GM12878 (cell line): Measurements from ENCODE around the gene COX18. TPM values are rescaled to one million over a fixed set of nuclear protein-coding genes. Genes with fewer than 3 reads are reported as not detected.
A peak's percentile ranks its signal among the peaks of the same experiment; 100 is the strongest.

Source experiments
- POU2F2 ChIP-seq: IDR thresholded peaks from 3 replicates; pipeline ENCODE4 v1.6.1; 2011; ENCODE audit warnings: low read depth, mild to moderate bottlenecking, low read length, borderline replicate concordance
- RB1 ChIP-seq: fragments of 450-650 bp; formaldehyde crosslinking; IDR thresholded peaks from 2 replicates; pipeline ENCODE4 v1.6.1; 2017; ENCODE audit warnings: mild to moderate bottlenecking, borderline replicate concordance
- RELA ChIP-seq: fragments of 450-650 bp; IDR thresholded peaks from 2 replicates; pipeline ENCODE4 v1.8.0; 2014; ENCODE audit warnings: borderline replicate concordance; ENCODE audit not compliant: partially characterized antibody
- SMAD1 ChIP-seq: fragments of 450-650 bp; IDR thresholded peaks from 2 replicates; pipeline ENCODE4 v1.6.1; 2018; ENCODE audit warnings: mild to moderate bottlenecking, low read depth; ENCODE audit not compliant: partially characterized antibody
- SREBF1 ChIP-seq: IDR thresholded peaks from 2 replicates; pipeline ENCODE4 v1.6.1; 2012; ENCODE audit warnings: mild to moderate bottlenecking, low read length
- STAT1 ChIP-seq: fragments of 450-650 bp; conservative IDR thresholded peaks from 2 replicates; pipeline ENCODE4 v1.6.1; 2014; ENCODE audit warnings: antibody characterized with exemption, mild to moderate bottlenecking
- polyA plus RNA-seq, 11 experiments: library from polyadenylated mRNA; depleted of rRNA in 4 of 11; unstranded in 6 of 11; stranded (reverse) in 5 of 11; fragments of >200 nt; fragmentation: Nextera tagmentation in 4 of 11; fragmentation: Illumina TruSeq in 1 of 11; extraction: Ambion mirVana in 4 of 11; extraction: Trizol in 1 of 11; gene quantifications; 1 replicate in 1 of 11; 2 replicates in 10 of 11; pipeline versions ENCODE4 v1.2.1 to v1.2.3, GENCODE V29; 2011 to 2016; ENCODE audit warnings: inconsistent platforms in 2 of 11, missing spikeins in 2 of 11, low read depth in 1 of 11
- total RNA-seq, 4 experiments: library from RNA; depleted of rRNA in 3 of 4; stranded (reverse); fragments of >200 nt in 3 of 4; fragmentation: Illumina TruSeq in 1 of 4; extraction: Trizol in 1 of 4; gene quantifications; 2 replicates each; pipeline versions ENCODE4 v1.2.1 to v1.2.3, GENCODE V29; 2013 to 2021
- TF ChIP-seq, protein P1 (sequence below): fragments of 450-650 bp; IDR thresholded peaks from 2 replicates; pipeline ENCODE4 v1.6.1; 2016; ENCODE audit warnings: mild to moderate bottlenecking
- TF ChIP-seq, protein P2 (sequence below): fragments of 450-650 bp; formaldehyde crosslinking; IDR thresholded peaks from 2 replicates; pipeline ENCODE4 v1.4.0; 2020; ENCODE audit warnings: mild to moderate bottlenecking, moderate library complexity
- TF ChIP-seq, protein P3 (sequence below): IDR thresholded peaks from 2 replicates; pipeline ENCODE4 v1.6.1; 2012; ENCODE audit warnings: improper control_type of control experiment, low read depth, low read length; ENCODE audit not compliant: insufficient replicate concordance
- TF ChIP-seq, protein P4 (sequence below): fragments of 450-650 bp; IDR thresholded peaks from 2 replicates; pipeline ENCODE4 v1.6.1; 2017; ENCODE audit warnings: low read depth, mild to moderate bottlenecking, moderate library complexity
- TF ChIP-seq, protein P5 (sequence below): IDR thresholded peaks from 2 replicates; pipeline ENCODE4 v1.6.1; 2011; ENCODE audit warnings: borderline replicate concordance, low read depth, mild to moderate bottlenecking, moderate library complexity, mixed read lengths, low read length; ENCODE audit not compliant: insufficient read depth; ENCODE audit errors: extremely low read length
- TF ChIP-seq, protein P6 (sequence below): fragments of 450-650 bp; IDR thresholded peaks from 2 replicates; pipeline ENCODE4 v1.6.1; 2017; ENCODE audit warnings: mild to moderate bottlenecking, low read depth, inconsistent platforms; ENCODE audit not compliant: poor library complexity, severe bottlenecking

COX18 gene
- total and polyA plus RNA-seq, 10 of the 15 experiments (the other 5 are each of a cell fraction or from before 2014, with no cell fraction given): 7.2 to 36.4 (median 17.7) TPM

DNA sequence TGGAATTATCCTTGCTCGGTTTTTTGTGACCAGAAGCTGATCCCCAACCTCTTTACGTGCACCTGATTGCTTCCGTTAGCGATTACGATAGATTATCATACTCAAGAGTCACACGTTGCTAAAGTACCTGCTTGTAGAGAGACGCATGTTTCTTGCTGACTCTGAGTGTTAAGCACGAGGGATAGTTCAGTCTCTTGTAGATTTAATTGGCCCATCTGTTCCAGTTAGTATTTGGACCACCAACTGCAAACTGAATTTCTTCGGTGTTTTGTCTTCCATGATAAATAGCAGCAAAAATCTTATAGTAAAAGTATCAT, 516 bp upstream of the COX18 start (continued):
- TF ChIP-seq, protein P1, sequence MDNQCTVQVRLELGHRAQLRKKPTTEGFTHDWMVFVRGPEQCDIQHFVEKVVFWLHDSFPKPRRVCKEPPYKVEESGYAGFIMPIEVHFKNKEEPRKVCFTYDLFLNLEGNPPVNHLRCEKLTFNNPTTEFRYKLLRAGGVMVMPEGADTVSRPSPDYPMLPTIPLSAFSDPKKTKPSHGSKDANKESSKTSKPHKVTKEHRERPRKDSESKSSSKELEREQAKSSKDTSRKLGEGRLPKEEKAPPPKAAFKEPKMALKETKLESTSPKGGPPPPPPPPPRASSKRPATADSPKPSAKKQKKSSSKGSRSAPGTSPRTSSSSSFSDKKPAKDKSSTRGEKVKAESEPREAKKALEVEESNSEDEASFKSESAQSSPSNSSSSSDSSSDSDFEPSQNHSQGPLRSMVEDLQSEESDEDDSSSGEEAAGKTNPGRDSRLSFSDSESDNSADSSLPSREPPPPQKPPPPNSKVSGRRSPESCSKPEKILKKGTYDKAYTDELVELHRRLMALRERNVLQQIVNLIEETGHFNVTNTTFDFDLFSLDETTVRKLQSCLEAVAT: 0 out of 2 replicates have a peak, but pooled peaks have one; percentile 38
- TF ChIP-seq, protein P2, sequence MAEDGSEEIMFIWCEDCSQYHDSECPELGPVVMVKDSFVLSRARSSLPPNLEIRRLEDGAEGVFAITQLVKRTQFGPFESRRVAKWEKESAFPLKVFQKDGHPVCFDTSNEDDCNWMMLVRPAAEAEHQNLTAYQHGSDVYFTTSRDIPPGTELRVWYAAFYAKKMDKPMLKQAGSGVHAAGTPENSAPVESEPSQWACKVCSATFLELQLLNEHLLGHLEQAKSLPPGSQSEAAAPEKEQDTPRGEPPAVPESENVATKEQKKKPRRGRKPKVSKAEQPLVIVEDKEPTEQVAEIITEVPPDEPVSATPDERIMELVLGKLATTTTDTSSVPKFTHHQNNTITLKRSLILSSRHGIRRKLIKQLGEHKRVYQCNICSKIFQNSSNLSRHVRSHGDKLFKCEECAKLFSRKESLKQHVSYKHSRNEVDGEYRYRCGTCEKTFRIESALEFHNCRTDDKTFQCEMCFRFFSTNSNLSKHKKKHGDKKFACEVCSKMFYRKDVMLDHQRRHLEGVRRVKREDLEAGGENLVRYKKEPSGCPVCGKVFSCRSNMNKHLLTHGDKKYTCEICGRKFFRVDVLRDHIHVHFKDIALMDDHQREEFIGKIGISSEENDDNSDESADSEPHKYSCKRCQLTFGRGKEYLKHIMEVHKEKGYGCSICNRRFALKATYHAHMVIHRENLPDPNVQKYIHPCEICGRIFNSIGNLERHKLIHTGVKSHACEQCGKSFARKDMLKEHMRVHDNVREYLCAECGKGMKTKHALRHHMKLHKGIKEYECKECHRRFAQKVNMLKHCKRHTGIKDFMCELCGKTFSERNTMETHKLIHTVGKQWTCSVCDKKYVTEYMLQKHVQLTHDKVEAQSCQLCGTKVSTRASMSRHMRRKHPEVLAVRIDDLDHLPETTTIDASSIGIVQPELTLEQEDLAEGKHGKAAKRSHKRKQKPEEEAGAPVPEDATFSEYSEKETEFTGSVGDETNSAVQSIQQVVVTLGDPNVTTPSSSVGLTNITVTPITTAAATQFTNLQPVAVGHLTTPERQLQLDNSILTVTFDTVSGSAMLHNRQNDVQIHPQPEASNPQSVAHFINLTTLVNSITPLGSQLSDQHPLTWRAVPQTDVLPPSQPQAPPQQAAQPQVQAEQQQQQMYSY (CRISPR knock-in tag): no peak
- TF ChIP-seq, protein P3, sequence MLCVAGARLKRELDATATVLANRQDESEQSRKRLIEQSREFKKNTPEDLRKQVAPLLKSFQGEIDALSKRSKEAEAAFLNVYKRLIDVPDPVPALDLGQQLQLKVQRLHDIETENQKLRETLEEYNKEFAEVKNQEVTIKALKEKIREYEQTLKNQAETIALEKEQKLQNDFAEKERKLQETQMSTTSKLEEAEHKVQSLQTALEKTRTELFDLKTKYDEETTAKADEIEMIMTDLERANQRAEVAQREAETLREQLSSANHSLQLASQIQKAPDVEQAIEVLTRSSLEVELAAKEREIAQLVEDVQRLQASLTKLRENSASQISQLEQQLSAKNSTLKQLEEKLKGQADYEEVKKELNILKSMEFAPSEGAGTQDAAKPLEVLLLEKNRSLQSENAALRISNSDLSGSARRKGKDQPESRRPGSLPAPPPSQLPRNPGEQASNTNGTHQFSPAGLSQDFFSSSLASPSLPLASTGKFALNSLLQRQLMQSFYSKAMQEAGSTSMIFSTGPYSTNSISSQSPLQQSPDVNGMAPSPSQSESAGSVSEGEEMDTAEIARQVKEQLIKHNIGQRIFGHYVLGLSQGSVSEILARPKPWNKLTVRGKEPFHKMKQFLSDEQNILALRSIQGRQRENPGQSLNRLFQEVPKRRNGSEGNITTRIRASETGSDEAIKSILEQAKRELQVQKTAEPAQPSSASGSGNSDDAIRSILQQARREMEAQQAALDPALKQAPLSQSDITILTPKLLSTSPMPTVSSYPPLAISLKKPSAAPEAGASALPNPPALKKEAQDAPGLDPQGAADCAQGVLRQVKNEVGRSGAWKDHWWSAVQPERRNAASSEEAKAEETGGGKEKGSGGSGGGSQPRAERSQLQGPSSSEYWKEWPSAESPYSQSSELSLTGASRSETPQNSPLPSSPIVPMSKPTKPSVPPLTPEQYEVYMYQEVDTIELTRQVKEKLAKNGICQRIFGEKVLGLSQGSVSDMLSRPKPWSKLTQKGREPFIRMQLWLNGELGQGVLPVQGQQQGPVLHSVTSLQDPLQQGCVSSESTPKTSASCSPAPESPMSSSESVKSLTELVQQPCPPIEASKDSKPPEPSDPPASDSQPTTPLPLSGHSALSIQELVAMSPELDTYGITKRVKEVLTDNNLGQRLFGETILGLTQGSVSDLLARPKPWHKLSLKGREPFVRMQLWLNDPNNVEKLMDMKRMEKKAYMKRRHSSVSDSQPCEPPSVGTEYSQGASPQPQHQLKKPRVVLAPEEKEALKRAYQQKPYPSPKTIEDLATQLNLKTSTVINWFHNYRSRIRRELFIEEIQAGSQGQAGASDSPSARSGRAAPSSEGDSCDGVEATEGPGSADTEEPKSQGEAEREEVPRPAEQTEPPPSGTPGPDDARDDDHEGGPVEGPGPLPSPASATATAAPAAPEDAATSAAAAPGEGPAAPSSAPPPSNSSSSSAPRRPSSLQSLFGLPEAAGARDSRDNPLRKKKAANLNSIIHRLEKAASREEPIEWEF: no peak
- TF ChIP-seq STAT1 (no peak), POU2F2 (no peak), RELA (no peak), SMAD1 (peak; percentile 64), SREBF1 (no peak), RB1 (0 out of 2 replicates have a peak, but pooled peaks have one; percentile 6)
- TF ChIP-seq, protein P4, sequence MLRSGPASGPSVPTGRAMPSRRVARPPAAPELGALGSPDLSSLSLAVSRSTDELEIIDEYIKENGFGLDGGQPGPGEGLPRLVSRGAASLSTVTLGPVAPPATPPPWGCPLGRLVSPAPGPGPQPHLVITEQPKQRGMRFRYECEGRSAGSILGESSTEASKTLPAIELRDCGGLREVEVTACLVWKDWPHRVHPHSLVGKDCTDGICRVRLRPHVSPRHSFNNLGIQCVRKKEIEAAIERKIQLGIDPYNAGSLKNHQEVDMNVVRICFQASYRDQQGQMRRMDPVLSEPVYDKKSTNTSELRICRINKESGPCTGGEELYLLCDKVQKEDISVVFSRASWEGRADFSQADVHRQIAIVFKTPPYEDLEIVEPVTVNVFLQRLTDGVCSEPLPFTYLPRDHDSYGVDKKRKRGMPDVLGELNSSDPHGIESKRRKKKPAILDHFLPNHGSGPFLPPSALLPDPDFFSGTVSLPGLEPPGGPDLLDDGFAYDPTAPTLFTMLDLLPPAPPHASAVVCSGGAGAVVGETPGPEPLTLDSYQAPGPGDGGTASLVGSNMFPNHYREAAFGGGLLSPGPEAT: 0 out of 2 replicates have a peak, but pooled peaks have one; percentile 53
- TF ChIP-seq, protein P5, sequence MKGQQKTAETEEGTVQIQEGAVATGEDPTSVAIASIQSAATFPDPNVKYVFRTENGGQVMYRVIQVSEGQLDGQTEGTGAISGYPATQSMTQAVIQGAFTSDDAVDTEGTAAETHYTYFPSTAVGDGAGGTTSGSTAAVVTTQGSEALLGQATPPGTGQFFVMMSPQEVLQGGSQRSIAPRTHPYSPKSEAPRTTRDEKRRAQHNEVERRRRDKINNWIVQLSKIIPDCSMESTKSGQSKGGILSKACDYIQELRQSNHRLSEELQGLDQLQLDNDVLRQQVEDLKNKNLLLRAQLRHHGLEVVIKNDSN: no peak
- TF ChIP-seq, protein P6, sequence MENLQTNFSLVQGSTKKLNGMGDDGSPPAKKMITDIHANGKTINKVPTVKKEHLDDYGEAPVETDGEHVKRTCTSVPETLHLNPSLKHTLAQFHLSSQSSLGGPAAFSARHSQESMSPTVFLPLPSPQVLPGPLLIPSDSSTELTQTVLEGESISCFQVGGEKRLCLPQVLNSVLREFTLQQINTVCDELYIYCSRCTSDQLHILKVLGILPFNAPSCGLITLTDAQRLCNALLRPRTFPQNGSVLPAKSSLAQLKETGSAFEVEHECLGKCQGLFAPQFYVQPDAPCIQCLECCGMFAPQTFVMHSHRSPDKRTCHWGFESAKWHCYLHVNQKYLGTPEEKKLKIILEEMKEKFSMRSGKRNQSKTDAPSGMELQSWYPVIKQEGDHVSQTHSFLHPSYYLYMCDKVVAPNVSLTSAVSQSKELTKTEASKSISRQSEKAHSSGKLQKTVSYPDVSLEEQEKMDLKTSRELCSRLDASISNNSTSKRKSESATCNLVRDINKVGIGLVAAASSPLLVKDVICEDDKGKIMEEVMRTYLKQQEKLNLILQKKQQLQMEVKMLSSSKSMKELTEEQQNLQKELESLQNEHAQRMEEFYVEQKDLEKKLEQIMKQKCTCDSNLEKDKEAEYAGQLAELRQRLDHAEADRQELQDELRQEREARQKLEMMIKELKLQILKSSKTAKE: peak; percentile 57
